B cell (primary cell): ENCODE results near the gene NUCB2. TPM values are rescaled to one million over a fixed set of nuclear protein-coding genes. Genes with fewer than 3 reads are reported as not detected.

Source experiments
- ATAC-seq: fragments of 200-7000 bp; cut with Tn5 transposase; one replicate; pipeline ENCODE4 v1.10.0; 2021; ENCODE audit warnings: low read depth, mild to moderate bottlenecking, moderate number of reproducible peaks, moderate library complexity
- CTCF ChIA-PET: fragments of 350-600 bp; sonication (Branson Sonifier 250); formaldehyde crosslinking; loops from one replicate; lab custom pipeline; 2021; ENCODE audit warnings: antibody characterized with exemption, inconsistent platforms; lab: Charles Lee
- POLR2A ChIA-PET: fragments of 350-600 bp; sonication (Branson Sonifier 250); formaldehyde crosslinking; loops from one replicate; lab custom pipeline; 2021; ENCODE audit warnings: antibody characterized with exemption; lab: Charles Lee
- DNase-seq: peaks from one replicate; pipeline ENCODE4 v3.0.0; 2013
- H2AFZ ChIP-seq: 2 replicates; pipeline ENCODE4 v1.6.1; 2012; ENCODE audit warnings: mild to moderate bottlenecking, low read depth, low read length; ENCODE audit not compliant: insufficient read depth, poor library complexity, severe bottlenecking
- H3K27ac ChIP-seq, 2 donors: 1 replicate in 1 of 2; 2 replicates in 1 of 2; pipeline ENCODE4 v1.5.1; 2012 to 2013; ENCODE audit warnings: low read length in 2 of 2, mild to moderate bottlenecking in 2 of 2, moderate library complexity in 1 of 2
- H3K27me3 ChIP-seq, 4 experiments: fragments of 200-600 bp in 1 of 4; sonication (generic) in 1 of 4; replicated peaks in 1 of 4; 1 replicate in 2 of 4; 2 replicates in 2 of 4; pipeline versions ENCODE4 v1.6.1 to v1.7.0; 2013 to 2016; ENCODE audit warnings: low read length in 3 of 4, mild to moderate bottlenecking in 2 of 4, mixed read lengths in 1 of 4, moderate library complexity in 1 of 4; ENCODE audit not compliant: insufficient read depth in 4 of 4, control insufficient read depth in 3 of 4; ENCODE audit errors: control extremely low read depth in 1 of 4
- H3K36me3 ChIP-seq, 2 experiments: replicated peaks in 1 of 2; 1 replicate in 1 of 2; 2 replicates in 1 of 2; pipeline versions ENCODE4 v1.6.1 to v1.7.1; 2013; ENCODE audit warnings: low read length in 1 of 2; ENCODE audit not compliant: insufficient read depth in 2 of 2, control insufficient read depth in 1 of 2; ENCODE audit errors: control extremely low read depth in 1 of 2, extremely low read depth in 1 of 2
- H3K4me1 ChIP-seq, 2 donors: fragments of 200-600 bp in 1 of 2; sonication (generic) in 1 of 2; 1 replicate in 1 of 2; 2 replicates in 1 of 2; pipeline versions ENCODE4 v1.5.1 to v1.6.1; 2013 to 2017; ENCODE audit warnings: low read length in 2 of 2; ENCODE audit not compliant: control insufficient read depth in 2 of 2, insufficient read depth in 2 of 2
- H3K4me2 ChIP-seq: replicated peaks from 2 replicates; pipeline ENCODE3; 2012; ENCODE audit warnings: mild to moderate bottlenecking, low read depth, low read length; ENCODE audit not compliant: poor library complexity, severe bottlenecking
- H3K4me3 ChIP-seq, 5 experiments: fragments of 200-600 bp in 1 of 5; sonication (generic) in 1 of 5; 1 replicate in 3 of 5; 2 replicates in 2 of 5; pipeline versions ENCODE4 v1.5.1 to v1.7.0; 2011 to 2016; ENCODE audit warnings: low read length in 4 of 5, mild to moderate bottlenecking in 4 of 5, low read depth in 2 of 5, control low read depth in 1 of 5, moderate library complexity in 1 of 5; ENCODE audit not compliant: insufficient read depth in 1 of 5; ENCODE audit errors: control extremely low read depth in 1 of 5, extremely low read depth in 1 of 5
- H3K79me2 ChIP-seq: fragments of 200-600 bp; sonication (generic); one replicate; pipeline ENCODE4 v1.6.0; 2016; ENCODE audit warnings: low read length; ENCODE audit not compliant: control insufficient read depth, insufficient read depth
- H3K9ac ChIP-seq: fragments of 200-600 bp; sonication (generic); 2 replicates; pipeline ENCODE4 v1.6.1; 2017; ENCODE audit warnings: mild to moderate bottlenecking, low read length, moderate library complexity
- H3K9me3 ChIP-seq, 3 donors: one replicate each; pipeline versions ENCODE4 v1.6.1 to v1.7.1; 2013; ENCODE audit warnings: low read length in 2 of 3; ENCODE audit not compliant: control insufficient read depth in 2 of 3, insufficient read depth in 1 of 3; ENCODE audit errors: control extremely low read depth in 1 of 3
- H4K20me1 ChIP-seq: 2 replicates; pipeline ENCODE4 v1.6.0; 2012; ENCODE audit warnings: mild to moderate bottlenecking, low read length; ENCODE audit not compliant: insufficient read depth, control insufficient read depth, poor library complexity, severe bottlenecking
- H3K27ac Mint-ChIP-seq: one replicate; pipeline ENCODE4 v1.8.0; 2021; ENCODE audit warnings: mixed read lengths
- H3K27me3 Mint-ChIP-seq: one replicate; pipeline ENCODE4 v1.8.0; 2021; ENCODE audit warnings: mixed read lengths
- H3K4me1 Mint-ChIP-seq: one replicate; pipeline ENCODE4 v1.8.0; 2021; ENCODE audit warnings: mixed read lengths
- H3K4me3 Mint-ChIP-seq: one replicate; pipeline ENCODE4 v1.8.0; 2021; ENCODE audit warnings: mixed read lengths
- H3K9me3 Mint-ChIP-seq: one replicate; pipeline ENCODE4 v1.8.0; 2022; ENCODE audit warnings: mixed read lengths; ENCODE audit not compliant: insufficient read depth
- EZH2 ChIP-seq: IDR thresholded peaks from 2 replicates; pipeline ENCODE4 v1.6.1; 2012; ENCODE audit warnings: borderline replicate concordance, low read depth, mild to moderate bottlenecking, moderate library complexity, low read length; ENCODE audit not compliant: insufficient read depth, poor library complexity, severe bottlenecking
- WGBS: methylation state at CpG from one replicate; pipeline ENCODE4 v1.1.5; 2013; ENCODE audit warnings: missing lambda C conversion rate; ENCODE audit not compliant: insufficient coverage; 5-methylcytosine and 5-hydroxymethylcytosine counted together
- intact Hi-C: fragments of 100-400 bp; cut with micrococcal nuclease; formaldehyde crosslinking; loops from one replicate; pipeline ENCODE4 v1.10.0; 2022
- polyA plus RNA-seq: library from polyadenylated mRNA; depleted of rRNA; stranded (reverse); fragments of >200 nt; gene quantifications from 2 replicates; pipeline ENCODE4 v1.2.3, GENCODE V29; 2012
- total RNA-seq, 2 donors: library from RNA; stranded (reverse); fragments of 120-200 nt in 1 of 2; gene quantifications; 1 replicate in 1 of 2; 2 replicates in 1 of 2; pipeline versions ENCODE4 v1.2.3 to v1.2.4, GENCODE V29; 2013 to 2022
- TF ChIP-seq, protein P1 (sequence below): fragments of 200-600 bp; IDR thresholded peaks from one replicate; pipeline ENCODE4 v1.8.0; 2022; ENCODE audit warnings: antibody characterized with exemption, mild to moderate bottlenecking

Gene NUCB2
- total and polyA plus RNA-seq, 2 donors (not counting 1 experiment from before 2014, with no cell fraction given) = 1.8 to 6.8 TPM

DNA sequence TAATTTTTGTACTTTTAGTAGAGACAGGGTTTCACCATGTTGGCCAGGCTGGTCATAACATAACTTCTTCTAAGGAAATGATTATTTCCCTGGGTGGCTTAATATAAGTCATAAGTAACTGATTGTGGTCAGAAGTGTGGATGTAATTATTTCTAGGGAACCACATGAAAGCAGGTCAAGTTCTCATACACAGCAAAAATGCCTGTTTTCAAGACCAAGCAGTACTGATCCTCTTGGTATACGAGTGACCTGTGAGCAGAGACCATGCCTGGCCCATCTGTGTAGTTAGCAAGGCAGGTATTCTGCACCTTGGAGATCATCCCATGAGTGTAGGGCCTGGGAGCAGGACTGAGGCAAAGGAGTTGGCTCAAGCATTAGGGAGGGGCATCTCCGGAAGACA, 32.5 kb upstream of the NUCB2 start:
- H3K4me1 Mint-ChIP-seq = no peaks in the 10 kb centered on the region
- no peak overlapping the region for H2AFZ ChIP-seq
- TF ChIP-seq, protein P1, sequence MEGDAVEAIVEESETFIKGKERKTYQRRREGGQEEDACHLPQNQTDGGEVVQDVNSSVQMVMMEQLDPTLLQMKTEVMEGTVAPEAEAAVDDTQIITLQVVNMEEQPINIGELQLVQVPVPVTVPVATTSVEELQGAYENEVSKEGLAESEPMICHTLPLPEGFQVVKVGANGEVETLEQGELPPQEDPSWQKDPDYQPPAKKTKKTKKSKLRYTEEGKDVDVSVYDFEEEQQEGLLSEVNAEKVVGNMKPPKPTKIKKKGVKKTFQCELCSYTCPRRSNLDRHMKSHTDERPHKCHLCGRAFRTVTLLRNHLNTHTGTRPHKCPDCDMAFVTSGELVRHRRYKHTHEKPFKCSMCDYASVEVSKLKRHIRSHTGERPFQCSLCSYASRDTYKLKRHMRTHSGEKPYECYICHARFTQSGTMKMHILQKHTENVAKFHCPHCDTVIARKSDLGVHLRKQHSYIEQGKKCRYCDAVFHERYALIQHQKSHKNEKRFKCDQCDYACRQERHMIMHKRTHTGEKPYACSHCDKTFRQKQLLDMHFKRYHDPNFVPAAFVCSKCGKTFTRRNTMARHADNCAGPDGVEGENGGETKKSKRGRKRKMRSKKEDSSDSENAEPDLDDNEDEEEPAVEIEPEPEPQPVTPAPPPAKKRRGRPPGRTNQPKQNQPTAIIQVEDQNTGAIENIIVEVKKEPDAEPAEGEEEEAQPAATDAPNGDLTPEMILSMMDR = no peak
- TF ChIP-seq EZH2 = no peak
- H3K27ac ChIP-seq = no peak overlapping the region
- no peak overlapping the region for H3K4me3 ChIP-seq
- CTCF ChIA-PET = no interaction called here
- H3K27me3 Mint-ChIP-seq = peaks cover 18% of the 10 kb centered on the region
- no peaks in the 10 kb centered on the region for H3K4me1 ChIP-seq
- DNase-seq (no peak), ATAC-seq (no peak)
- no peaks in the 10 kb centered on the region for H3K9me3 ChIP-seq
- no peak overlapping the region for H3K27ac Mint-ChIP-seq
- H3K4me3 Mint-ChIP-seq = no peak overlapping the region
- POLR2A ChIA-PET = no interaction called here
- no peak overlapping the region for H3K4me2 ChIP-seq
- no peaks in the 10 kb centered on the region for H3K79me2 ChIP-seq
- no peaks in the 10 kb centered on the region for H4K20me1 ChIP-seq
- H3K9me3 Mint-ChIP-seq = no peaks in the 10 kb centered on the region
- H3K27me3 ChIP-seq = peaks cover 0 to 3% (median 0%) of the 10 kb centered on the region in 4 experiments
- H3K9ac ChIP-seq = no peak overlapping the region
- WGBS = 44% methylated on average over 1 of the region's 2 CpGs
- no peaks in the 10 kb centered on the region for H3K36me3 ChIP-seq
- intact Hi-C loops = no loop called here

DNA sequence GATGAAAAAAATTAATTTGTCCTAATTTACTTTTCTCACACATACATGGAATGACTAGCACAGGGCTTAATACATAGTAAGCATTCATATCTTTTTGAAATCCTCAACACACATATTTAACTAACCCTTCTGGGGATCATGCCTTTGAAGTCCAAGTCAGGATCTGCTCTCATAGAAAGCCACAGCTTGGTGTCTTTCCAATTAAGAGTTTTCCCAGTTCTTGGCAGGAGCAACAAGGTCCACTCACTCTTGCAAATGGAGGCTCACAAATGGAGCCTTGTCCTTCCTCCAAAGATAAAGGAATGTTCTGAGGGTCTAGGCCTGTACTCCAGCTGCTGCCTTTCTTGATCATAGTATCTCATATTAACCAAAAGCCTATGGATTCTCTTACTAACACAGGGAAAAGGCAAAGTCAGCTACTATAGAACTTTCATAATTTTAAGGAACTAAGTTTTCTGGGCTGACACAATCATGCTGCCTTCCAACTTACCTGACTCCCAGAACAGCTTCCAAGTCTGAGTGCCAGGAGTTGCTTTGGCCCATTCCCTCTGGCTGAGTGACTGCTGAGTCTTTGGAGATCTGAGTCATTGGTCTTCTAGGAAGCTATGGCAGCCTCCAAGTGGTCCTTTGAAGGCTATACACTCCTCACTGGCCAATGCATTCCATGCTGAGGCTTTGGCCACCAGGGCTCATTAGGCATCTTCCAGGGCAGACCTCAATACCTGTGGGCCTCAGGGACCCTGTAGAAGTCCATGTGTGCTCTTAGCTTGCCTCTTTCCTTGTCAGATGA, 25.8 kb upstream of the NUCB2 start:
- H3K27ac Mint-ChIP-seq = no peak overlapping the region
- TF ChIP-seq, protein P1 = no peak
- TF ChIP-seq EZH2 = no peak
- no peaks in the 10 kb centered on the region for H3K79me2 ChIP-seq
- H4K20me1 ChIP-seq = no peaks in the 10 kb centered on the region
- H3K4me1 ChIP-seq = no peaks in the 10 kb centered on the region
- CTCF ChIA-PET = no interaction called here
- peaks cover 16% of the 10 kb centered on the region for H3K27me3 Mint-ChIP-seq
- intact Hi-C loops = no loop called here
- no peak overlapping the region for H3K4me2 ChIP-seq
- ATAC-seq (no peak), DNase-seq (no peak)
- no peak overlapping the region for H3K27ac ChIP-seq
- H3K9me3 ChIP-seq = no peaks in the 10 kb centered on the region
- no peak overlapping the region for H3K9ac ChIP-seq
- no peak overlapping the region for H2AFZ ChIP-seq
- no peak overlapping the region for H3K4me3 ChIP-seq
- peaks cover 0 to under 1% (median 0%) of the 10 kb centered on the region in 4 experiments for H3K27me3 ChIP-seq
- H3K4me3 Mint-ChIP-seq = no peak overlapping the region
- H3K9me3 Mint-ChIP-seq = no peaks in the 10 kb centered on the region
- POLR2A ChIA-PET = no interaction called here
- no peaks in the 10 kb centered on the region for H3K4me1 Mint-ChIP-seq
- no peaks in the 10 kb centered on the region for H3K36me3 ChIP-seq
